ENCODE measurements around the gene ACTMAP. TPM values are rescaled to one million over a fixed set of nuclear protein-coding genes. Genes with fewer than 3 reads are reported as not detected.

Gene ACTMAP
- total and polyA plus RNA-seq, 2 of the 8 experiments (the other 6 are each of a cell fraction or from before 2014, with no cell fraction given) = 24.1 to 26.5 TPM

- H4K20me1 ChIP-seq (replicated peaks in 1 of 2; ENCODE audit: control insufficient read depth in 1 of 2, insufficient read depth in 2 of 2, low read length in 2 of 2) = peaks cover 0 to 7% of the 10 kb centered on the region in 2 experiments
- no peaks in the 10 kb centered on the region for H3K27me3 ChIP-seq (replicated peaks in 1 of 4; ENCODE audit: control insufficient read depth in 3 of 4, extremely low read depth in 1 of 4, insufficient read depth in 3 of 4, low read length in 3 of 4)
- H2BK120ac ChIP-seq (replicated peaks; ENCODE audit: low read depth, low read length) = no peak overlapping the region
- no peak overlapping the region for H3K27ac ChIP-seq (ENCODE audit: low read depth, low read length)
- TF ChIP-seq BRCA1 (IDR thresholded peaks at IDR 0.05; ENCODE audit: low read depth, low read length) (no peak), JUN (IDR thresholded peaks at IDR 0.05; ENCODE audit: low read depth, low read length) (no peak), POLR2AphosphoS5 (IDR thresholded peaks at IDR 0.05; ENCODE audit: low read depth, low read length) (no peak), EP300 (IDR thresholded peaks at IDR 0.05; ENCODE audit: borderline replicate concordance in 1 of 2, low read depth in 2 of 2, low read length in 2 of 2) (no peak), BCL11A (IDR thresholded peaks at IDR 0.05; ENCODE audit: low read depth in 2 of 2, low read length in 2 of 2) (no peak), KDM4A (IDR thresholded peaks at IDR 0.05; ENCODE audit: low read depth, low read length, severe bottlenecking) (no peak)
- no peak overlapping the region for H2AK5ac ChIP-seq (ENCODE audit: low read depth, low read length)
- peaks cover 0 to 14% (median 8%) of the 10 kb centered on the region in 4 experiments; a peak in 5 of 8 replicates for H3K36me3 ChIP-seq (ENCODE audit: control insufficient read depth in 2 of 4, insufficient read depth in 4 of 4, low read length in 3 of 4)
- DNase-seq (ENCODE audit: low read depth in 1 of 2, low spot score in 2 of 2) (no peak), FAIRE-seq (no peak)
- peaks cover 0 to 11% of the 10 kb centered on the region in 2 experiments; a peak in 3 of 4 replicates for H3K79me2 ChIP-seq (ENCODE audit: control insufficient read depth in 1 of 2, insufficient read depth in 2 of 2, low read length in 2 of 2)
- H4K8ac ChIP-seq (ENCODE audit: extremely low read depth, insufficient read depth, low read length) = no peak overlapping the region
- ChIA-PET POLR2A (ENCODE audit: partially characterized antibody) (interaction anchor here (1.3 kb wide), 1 partner anchor 9 kb away, joined by 5 read pairs; no protein-coding TSS in a partner anchor), CTCF (ENCODE audit: partially characterized antibody) (interaction anchor here (0.6 to 3.2 kb wide), 8 partner anchors 8 to 359 kb away, joined by 3 to 15 read pairs (median 4); no protein-coding TSS in a partner anchor)
- H3K9me3 ChIP-seq (ENCODE audit: insufficient read depth in 2 of 2, low read depth in 1 of 2, low read length in 1 of 2) = no peaks in the 10 kb centered on the region
- no peak overlapping the region for H3K14ac ChIP-seq (ENCODE audit: insufficient read length)
- no peak overlapping the region for H3K9ac ChIP-seq (replicated peaks in 1 of 4; ENCODE audit: extremely low read depth in 1 of 4, low read depth in 3 of 4, low read length in 3 of 4)
- H3K18ac ChIP-seq (ENCODE audit: extremely low read depth, low read length) = no peak overlapping the region
- H3K4me3 ChIP-seq (ENCODE audit: extremely low read depth in 1 of 4, insufficient read depth in 2 of 4, low read depth in 3 of 4, low read length in 4 of 4) = no peak overlapping the region
- no peak overlapping the region for H2AFZ ChIP-seq (ENCODE audit: low read length)
- H3K23me2 ChIP-seq (ENCODE audit: low read depth, low read length) = peaks cover 9% of the 10 kb centered on the region; the same call in 1 of the 2 replicates
- no peak overlapping the region for H3K4me2 ChIP-seq (ENCODE audit: insufficient read depth in 1 of 2, low read depth in 2 of 2, low read length in 2 of 2)
- peaks cover 0 to 23% (median 15%) of the 10 kb centered on the region in 4 experiments; a peak in 6 of 7 replicates for H3K4me1 ChIP-seq (replicated peaks in 1 of 4; ENCODE audit: control insufficient read depth in 3 of 4, insufficient read depth in 4 of 4, low read length in 3 of 4)
- H2BK15ac ChIP-seq (ENCODE audit: low read length) = no peak overlapping the region
- H2BK12ac ChIP-seq (ENCODE audit: low read depth, low read length) = no peak overlapping the region
- no peak overlapping the region for H3K56ac ChIP-seq (replicated peaks; ENCODE audit: insufficient read length, low read depth, low read length)
- WGBS, 2 experiments (ENCODE audit: extremely low coverage in 1 of 2, insufficient coverage in 1 of 2, insufficient read length in 1 of 2, insufficient replicate concordance in 2 of 2, low coverage in 1 of 2, low lambda C conversion rate in 2 of 2, missing lambda C conversion rate in 1 of 2) = 80% methylated on average over 4 of the region's 4 CpGs; no CpG with 5 or more reads in 1 of the 2 experiments
- H4K5ac ChIP-seq (ENCODE audit: insufficient read length, low read depth, low read length) = no peak overlapping the region
- H3K4ac ChIP-seq (replicated peaks; ENCODE audit: insufficient read length, low read depth, low read length) = no peak overlapping the region
- H2BK5ac ChIP-seq (ENCODE audit: low read depth, low read length) = no peak overlapping the region
- no peak overlapping the region for H2BK20ac ChIP-seq (ENCODE audit: low read length)
- no peak overlapping the region for H3K23ac ChIP-seq (ENCODE audit: insufficient read length)
- no peak overlapping the region for H4K91ac ChIP-seq (replicated peaks; ENCODE audit: insufficient read length, low read length)
- H3K79me1 ChIP-seq (ENCODE audit: low read depth, low read length) = peaks cover 2% of the 10 kb centered on the region
These were observed 56.4 kb downstream of the ACTMAP start for GRCh38 chr19:40693896-40694295.

Measured in H1 (cell line).